HEK293 (cell line): ENCODE measurements around the gene BNIPL.

ENCODE experiments used
- CTCF ChIA-PET: fragments of 350-600 bp; formaldehyde crosslinking; extraction: SDS; loops from one replicate; lab custom pipeline; 2021; ENCODE audit warnings: antibody characterized with exemption; lab: Yijun Ruan, JAX
- POLR2A ChIA-PET: fragments of 300-600 bp; formaldehyde crosslinking; extraction: SDS; loops from one replicate; lab custom pipeline; 2020; ENCODE audit warnings: antibody characterized with exemption, inconsistent platforms; lab: Yijun Ruan, JAX
- H3K27ac ChIP-seq: fragments of 200-500 bp; sonication (Bioruptor generic); 2 replicates; pipeline ENCODE4 v1.5.1; 2014; ENCODE audit warnings: low read depth, low read length, control low read depth, inconsistent platforms; ENCODE audit errors: extremely low read depth
- H3K36me3 ChIP-seq, 2 experiments: fragments of 200-500 bp in 1 of 2; sonication (Bioruptor generic) in 1 of 2; 1 replicate in 1 of 2; 2 replicates in 1 of 2; pipeline ENCODE4 v1.5.1; 2014 to 2017; ENCODE audit warnings: inconsistent platforms in 2 of 2, low read length in 2 of 2; ENCODE audit not compliant: control insufficient read depth in 2 of 2, insufficient read depth in 1 of 2
- H3K4me1 ChIP-seq: fragments of 200-500 bp; sonication (Bioruptor generic); 2 replicates; pipeline ENCODE4 v1.5.1; 2014; ENCODE audit warnings: mild to moderate bottlenecking, low read length, inconsistent platforms; ENCODE audit not compliant: control insufficient read depth, insufficient read depth
- H3K4me3 ChIP-seq: 2 replicates; pipeline ENCODE4 v1.5.1; 2011; ENCODE audit warnings: low read depth, mild to moderate bottlenecking, control low read depth, low read length, moderate library complexity
- H3K9me3 ChIP-seq: fragments of 200-500 bp; sonication (Bioruptor generic); 2 replicates; pipeline ENCODE4 v1.5.1; 2014; ENCODE audit warnings: low read depth, low read length, inconsistent platforms; ENCODE audit not compliant: control insufficient read depth, insufficient read depth
- HOXA7 ChIP-seq: sonication (generic); formaldehyde crosslinking; IDR thresholded peaks from 2 replicates; pipeline ENCODE4 v1.8.1; 2022; ENCODE audit warnings: missing genetic modification reagents, borderline replicate concordance
- PRDM6 ChIP-seq: fragments of 450-650 bp; formaldehyde crosslinking; IDR thresholded peaks from 2 replicates; pipeline ENCODE4 v1.5.1; 2017; ENCODE audit warnings: missing biosample characterization, missing genetic modification characterization
- ZBTB44 ChIP-seq: fragments of 450-650 bp; IDR thresholded peaks from 2 replicates; pipeline ENCODE4 v1.5.1; 2018; ENCODE audit warnings: missing biosample characterization, mild to moderate bottlenecking, missing genetic modification characterization
- ZFP3 ChIP-seq: fragments of 450-650 bp; formaldehyde crosslinking; IDR thresholded peaks from 2 replicates; pipeline ENCODE4 v1.5.1; 2016; ENCODE audit warnings: low read depth, missing biosample characterization, missing genetic modification characterization
- ZNF132 ChIP-seq: fragments of 450-650 bp; formaldehyde crosslinking; IDR thresholded peaks from 2 replicates; pipeline ENCODE4 v1.5.1; 2017; ENCODE audit warnings: missing biosample characterization, missing genetic modification characterization, borderline replicate concordance
- ZNF26 ChIP-seq: fragments of 450-650 bp; formaldehyde crosslinking; IDR thresholded peaks from 2 replicates; pipeline ENCODE4 v1.5.1; 2016; ENCODE audit warnings: missing biosample characterization, missing genetic modification characterization
- ZNF274 ChIP-seq, 2 experiments: fragments of 200-500 bp in 1 of 2; fragments of 450-650 bp in 1 of 2; sonication (Bioruptor generic) in 1 of 2; formaldehyde crosslinking in 1 of 2; IDR thresholded peaks; 2 replicates each; pipeline versions ENCODE4 v1.5.1 to v1.6.1; 2014 to 2016; ENCODE audit warnings: borderline replicate concordance in 1 of 2, inconsistent platforms in 1 of 2, low read length in 1 of 2, missing biosample characterization in 1 of 2, missing genetic modification characterization in 1 of 2
- ZNF362 ChIP-seq: fragments of 450-650 bp; formaldehyde crosslinking; IDR thresholded peaks from 2 replicates; pipeline ENCODE4 v1.5.1; 2016; ENCODE audit warnings: missing biosample characterization, missing genetic modification characterization
- ZNF48 ChIP-seq: fragments of 450-650 bp; formaldehyde crosslinking; IDR thresholded peaks from 2 replicates; pipeline ENCODE4 v1.5.1; 2016; ENCODE audit warnings: missing biosample characterization, missing genetic modification characterization
- ZNF544 ChIP-seq: fragments of 450-650 bp; formaldehyde crosslinking; IDR thresholded peaks from 2 replicates; pipeline ENCODE4 v1.5.0; 2017; ENCODE audit warnings: missing biosample characterization, missing genetic modification characterization
- ZNF585B ChIP-seq: fragments of 450-650 bp; formaldehyde crosslinking; IDR thresholded peaks from 2 replicates; pipeline ENCODE4 v1.5.1; 2016; ENCODE audit warnings: missing biosample characterization, missing genetic modification characterization
- ZNF596 ChIP-seq: fragments of 450-650 bp; IDR thresholded peaks from 2 replicates; pipeline ENCODE4 v1.5.0; 2018; ENCODE audit warnings: missing biosample characterization, mild to moderate bottlenecking, missing genetic modification characterization, moderate library complexity
- ZNF600 ChIP-seq: fragments of 450-650 bp; formaldehyde crosslinking; IDR thresholded peaks from 2 replicates; pipeline ENCODE4 v1.5.1; 2016; ENCODE audit warnings: missing biosample characterization, missing genetic modification characterization
- ZSCAN16 ChIP-seq: fragments of 450-650 bp; formaldehyde crosslinking; IDR thresholded peaks from 2 replicates; pipeline ENCODE4 v1.5.1; 2016; ENCODE audit warnings: missing biosample characterization, missing genetic modification characterization
- TF ChIP-seq, protein P1 (sequence below): fragments of 450-650 bp; formaldehyde crosslinking; IDR thresholded peaks from 2 replicates; pipeline ENCODE4 v1.5.1; 2016; ENCODE audit warnings: missing biosample characterization, missing genetic modification characterization, borderline replicate concordance

BNIPL gene

DNA sequence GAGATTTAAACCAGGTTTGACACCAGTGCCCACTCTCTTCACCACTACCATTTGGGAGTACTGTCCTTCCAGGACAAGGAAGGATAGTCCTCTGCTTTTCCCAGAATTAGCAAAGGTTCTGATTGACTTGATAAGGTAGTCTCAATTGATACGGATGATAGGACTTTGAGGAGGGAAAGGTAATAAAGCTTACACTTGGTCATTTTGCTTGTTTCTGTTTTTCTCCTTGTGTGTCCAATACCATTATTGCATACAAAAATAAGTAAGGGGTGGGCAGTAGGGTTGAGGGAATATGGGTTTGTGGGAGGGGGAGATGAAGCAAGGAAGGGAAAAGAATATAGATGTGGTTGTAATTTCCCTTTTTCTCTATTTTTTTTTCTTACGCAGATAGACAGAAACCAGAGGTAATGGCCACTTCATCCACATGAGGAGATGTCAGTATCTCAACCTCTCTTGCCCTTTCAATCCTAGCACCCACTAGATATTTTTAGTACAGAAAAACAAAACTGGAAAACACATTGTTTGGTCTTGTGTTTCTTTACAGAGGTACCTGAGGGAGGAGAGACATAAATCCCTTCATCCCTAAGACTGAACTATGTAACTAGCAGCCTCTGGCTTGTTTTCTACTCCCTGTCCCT lies 13.8 kb downstream of the BNIPL start (continued):
- TF ChIP-seq ZNF48 (no peak), PRDM6 (tag by site-specific recombination) (no peak), ZFP3 (tag by site-specific recombination) (no peak), ZNF274 (IDR thresholded peaks at IDR 0.05; ENCODE audit: low read length) (no peak), ZNF274 (tag by site-specific recombination; IDR thresholded peaks at IDR 0.05; ENCODE audit: borderline replicate concordance) (no peak), HOXA7 (CRISPR knock-in tag) (no peak), ZNF26 (tag by site-specific recombination) (no peak)
- TF ChIP-seq, protein P1, sequence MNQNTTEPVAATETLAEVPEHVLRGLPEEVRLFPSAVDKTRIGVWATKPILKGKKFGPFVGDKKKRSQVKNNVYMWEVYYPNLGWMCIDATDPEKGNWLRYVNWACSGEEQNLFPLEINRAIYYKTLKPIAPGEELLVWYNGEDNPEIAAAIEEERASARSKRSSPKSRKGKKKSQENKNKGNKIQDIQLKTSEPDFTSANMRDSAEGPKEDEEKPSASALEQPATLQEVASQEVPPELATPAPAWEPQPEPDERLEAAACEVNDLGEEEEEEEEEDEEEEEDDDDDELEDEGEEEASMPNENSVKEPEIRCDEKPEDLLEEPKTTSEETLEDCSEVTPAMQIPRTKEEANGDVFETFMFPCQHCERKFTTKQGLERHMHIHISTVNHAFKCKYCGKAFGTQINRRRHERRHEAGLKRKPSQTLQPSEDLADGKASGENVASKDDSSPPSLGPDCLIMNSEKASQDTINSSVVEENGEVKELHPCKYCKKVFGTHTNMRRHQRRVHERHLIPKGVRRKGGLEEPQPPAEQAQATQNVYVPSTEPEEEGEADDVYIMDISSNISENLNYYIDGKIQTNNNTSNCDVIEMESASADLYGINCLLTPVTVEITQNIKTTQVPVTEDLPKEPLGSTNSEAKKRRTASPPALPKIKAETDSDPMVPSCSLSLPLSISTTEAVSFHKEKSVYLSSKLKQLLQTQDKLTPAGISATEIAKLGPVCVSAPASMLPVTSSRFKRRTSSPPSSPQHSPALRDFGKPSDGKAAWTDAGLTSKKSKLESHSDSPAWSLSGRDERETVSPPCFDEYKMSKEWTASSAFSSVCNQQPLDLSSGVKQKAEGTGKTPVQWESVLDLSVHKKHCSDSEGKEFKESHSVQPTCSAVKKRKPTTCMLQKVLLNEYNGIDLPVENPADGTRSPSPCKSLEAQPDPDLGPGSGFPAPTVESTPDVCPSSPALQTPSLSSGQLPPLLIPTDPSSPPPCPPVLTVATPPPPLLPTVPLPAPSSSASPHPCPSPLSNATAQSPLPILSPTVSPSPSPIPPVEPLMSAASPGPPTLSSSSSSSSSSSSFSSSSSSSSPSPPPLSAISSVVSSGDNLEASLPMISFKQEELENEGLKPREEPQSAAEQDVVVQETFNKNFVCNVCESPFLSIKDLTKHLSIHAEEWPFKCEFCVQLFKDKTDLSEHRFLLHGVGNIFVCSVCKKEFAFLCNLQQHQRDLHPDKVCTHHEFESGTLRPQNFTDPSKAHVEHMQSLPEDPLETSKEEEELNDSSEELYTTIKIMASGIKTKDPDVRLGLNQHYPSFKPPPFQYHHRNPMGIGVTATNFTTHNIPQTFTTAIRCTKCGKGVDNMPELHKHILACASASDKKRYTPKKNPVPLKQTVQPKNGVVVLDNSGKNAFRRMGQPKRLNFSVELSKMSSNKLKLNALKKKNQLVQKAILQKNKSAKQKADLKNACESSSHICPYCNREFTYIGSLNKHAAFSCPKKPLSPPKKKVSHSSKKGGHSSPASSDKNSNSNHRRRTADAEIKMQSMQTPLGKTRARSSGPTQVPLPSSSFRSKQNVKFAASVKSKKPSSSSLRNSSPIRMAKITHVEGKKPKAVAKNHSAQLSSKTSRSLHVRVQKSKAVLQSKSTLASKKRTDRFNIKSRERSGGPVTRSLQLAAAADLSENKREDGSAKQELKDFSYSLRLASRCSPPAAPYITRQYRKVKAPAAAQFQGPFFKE (tag by site-specific recombination), result no peak
- TF ChIP-seq, all 188 proteins: peak for 0

DNA sequence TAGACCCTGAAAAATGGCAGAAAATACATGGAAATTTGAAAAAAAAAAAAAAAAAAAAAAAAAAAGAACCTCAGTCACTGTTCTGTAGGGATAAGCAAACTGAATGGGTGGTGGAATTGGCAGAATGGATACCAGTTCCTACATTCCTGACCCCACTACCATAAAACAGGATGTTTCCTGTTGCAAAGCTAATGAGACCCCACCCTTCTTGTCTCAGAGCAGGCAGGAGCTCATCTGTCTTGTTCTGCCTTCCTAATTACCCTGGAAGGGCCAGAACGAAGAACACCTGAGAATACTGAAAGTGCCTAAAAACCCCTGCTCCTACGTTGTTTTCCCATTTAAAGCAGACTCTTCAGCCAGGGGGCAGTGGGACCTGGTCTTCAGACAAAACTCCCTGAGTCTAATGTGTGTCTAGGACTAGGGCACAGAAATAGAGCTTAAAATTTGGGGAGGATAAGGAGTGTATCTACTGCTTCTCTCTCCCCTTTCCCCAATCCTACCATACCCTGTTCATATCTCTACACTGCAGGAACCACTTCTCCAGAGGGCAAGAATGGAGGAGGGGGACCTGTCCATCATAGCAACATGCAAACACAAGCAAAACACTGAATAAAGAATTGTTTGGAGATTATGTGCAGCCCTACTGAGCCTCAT lies 15.1 kb downstream of the BNIPL start:
- ChIA-PET CTCF (interaction anchor here (3.0 kb wide), 1 partner anchor 8 kb away, joined by 11 read pairs; the partner anchor contains the start of genes CDC42SE1 and MLLT11), POLR2A (interaction anchor here (2.1 kb wide), 1 partner anchor 11 kb away, joined by 8 read pairs; no protein-coding TSS in a partner anchor)
- H3K4me1 ChIP-seq, result no peaks in the 10 kb centered on the region
- peaks cover 0 to 60% of the 10 kb centered on the region in 2 experiments; a peak in 2 of 3 replicates for H3K36me3 ChIP-seq
- no peak overlapping the region for H3K27ac ChIP-seq
- H3K9me3 ChIP-seq, result no peaks in the 10 kb centered on the region
- H3K4me3 ChIP-seq, result no peak overlapping the region
- TF ChIP-seq ZNF596 (tag by site-specific recombination) (no peak), ZBTB44 (tag by site-specific recombination) (no peak), ZNF544 (tag by site-specific recombination) (no peak), ZNF585B (no peak), ZNF600 (tag by site-specific recombination) (peak; percentile 52; the same call in 1 of the 2 replicates), ZNF132 (tag by site-specific recombination) (no peak), ZSCAN16 (tag by site-specific recombination) (no peak), ZNF362 (tag by site-specific recombination) (peak; percentile 55; the same call in 1 of the 2 replicates)
